ENCODE results near the gene ZDHHC14. TPM values are rescaled to one million over a fixed set of nuclear protein-coding genes. Genes with fewer than 3 reads are reported as not detected.

Gene ZDHHC14
- total and polyA plus RNA-seq, 2 of the 8 experiments (the other 6 are each of a cell fraction or from before 2014, with no cell fraction given) = 2.9 to 5.3 TPM

GRCh38 chr6:157659536-157660271, 278.7 kb downstream of the ZDHHC14 start (continued):
- TF ChIP-seq SP4 (IDR thresholded peaks at IDR 0.05; ENCODE audit: low read length) = no peak
- TF ChIP-seq CBX8 (IDR thresholded peaks at IDR 0.05; ENCODE audit: borderline replicate concordance, low read depth, low read length) = no peak
- no peak for TF ChIP-seq NANOG (IDR thresholded peaks at IDR 0.05; ENCODE audit: insufficient read depth, low read depth, low read length, poor library complexity, severe bottlenecking)
- no peak for TF ChIP-seq GTF2F1 (IDR thresholded peaks at IDR 0.05; ENCODE audit: borderline replicate concordance, low read depth, low read length)
- TF ChIP-seq EGR1 (IDR thresholded peaks at IDR 0.05; ENCODE audit: borderline replicate concordance, low read depth, low read length) = no peak
- no peak for TF ChIP-seq PHF8 (conservative IDR thresholded peaks at IDR 0.05; ENCODE audit: low read depth, low read length)
